IMR-90 (cell line): Measurements from ENCODE around the gene ANKMY1. TPM values are rescaled to one million over a fixed set of nuclear protein-coding genes. Genes with fewer than 3 reads are reported as not detected.

Experiments used
- ATAC-seq: fragments of 200-7000 bp; cut with Tn5 transposase; 2 replicates; pipeline ENCODE4 v1.9.1; 2020; ENCODE audit warnings: low read depth, mild to moderate bottlenecking, moderate library complexity
- BruUV-seq: library from RNA; stranded (reverse); fragments of 400-500 nt; replicated peaks from 2 replicates; lab custom pipeline; 2021; lab: Mats Ljungman, UMichigan
- CTCF ChIA-PET: fragments of 300-600 bp; formaldehyde crosslinking; extraction: SDS; loops from one replicate; lab custom pipeline; 2021; ENCODE audit warnings: antibody characterized with exemption; lab: Yijun Ruan, JAX
- POLR2A ChIA-PET: fragments of 300-600 bp; sonication (Branson Sonifier 250); formaldehyde crosslinking; loops from one replicate; lab custom pipeline; 2022; ENCODE audit warnings: antibody characterized with exemption; ENCODE audit not compliant: unreplicated experiment; lab: Charles Lee
- DNase-seq: peaks from one replicate; pipeline ENCODE4 v3.0.0; 2013
- H2AFZ ChIP-seq: replicated peaks from 2 replicates; pipeline ENCODE3; 2013; ENCODE audit warnings: low read length, mild to moderate bottlenecking; ENCODE audit not compliant: poor library complexity
- H2AK5ac ChIP-seq: 2 replicates; pipeline ENCODE4 v1.6.1; 2013; ENCODE audit warnings: low read depth, low read length, inconsistent platforms
- H2AK9ac ChIP-seq: replicated peaks from 2 replicates; pipeline ENCODE3; 2013; ENCODE audit warnings: mild to moderate bottlenecking, low read depth, low read length, moderate library complexity; ENCODE audit not compliant: poor library complexity
- H2BK120ac ChIP-seq: 2 replicates; pipeline ENCODE4 v1.6.1; 2013; ENCODE audit warnings: low read depth, low read length, inconsistent platforms
- H2BK15ac ChIP-seq: 3 replicates; pipeline ENCODE4 v1.6.1; 2013; ENCODE audit warnings: low read depth, low read length, inconsistent platforms
- H2BK20ac ChIP-seq: 2 replicates; pipeline ENCODE4 v1.6.1; 2013; ENCODE audit warnings: low read depth, mild to moderate bottlenecking, inconsistent platforms, low read length, moderate library complexity
- H2BK5ac ChIP-seq: 2 replicates; pipeline ENCODE4 v1.6.1; 2013; ENCODE audit warnings: mild to moderate bottlenecking, low read depth, low read length, inconsistent platforms; ENCODE audit not compliant: poor library complexity, severe bottlenecking
- H3K14ac ChIP-seq: replicated peaks from 2 replicates; pipeline ENCODE4 v1.6.1; 2013; ENCODE audit warnings: low read depth, low read length, inconsistent platforms
- H3K18ac ChIP-seq: 2 replicates; pipeline ENCODE4 v1.6.1; 2013; ENCODE audit warnings: low read depth, low read length, control low read depth
- H3K23ac ChIP-seq: 2 replicates; pipeline ENCODE4 v1.6.1; 2013; ENCODE audit warnings: low read depth, low read length, inconsistent platforms
- H3K27ac ChIP-seq: 2 replicates; pipeline ENCODE4 v1.5.1; 2013; ENCODE audit warnings: mild to moderate bottlenecking, control low read depth, low read length; ENCODE audit not compliant: insufficient read depth
- H3K27me3 ChIP-seq: 2 replicates; pipeline ENCODE4 v1.6.1; 2013; ENCODE audit warnings: low read length; ENCODE audit not compliant: control insufficient read depth, insufficient read depth
- H3K36me3 ChIP-seq: 2 replicates; pipeline ENCODE4 v1.6.1; 2013; ENCODE audit warnings: low read length, mixed read lengths; ENCODE audit not compliant: control insufficient read depth, insufficient read depth
- H3K4ac ChIP-seq: 2 replicates; pipeline ENCODE4 v1.6.1; 2013; ENCODE audit warnings: low read depth, low read length, inconsistent platforms
- H3K4me1 ChIP-seq: 2 replicates; pipeline ENCODE4 v1.6.1; 2013; ENCODE audit warnings: low read length, mixed read lengths; ENCODE audit not compliant: control insufficient read depth, insufficient read depth
- H3K4me2 ChIP-seq: 2 replicates; pipeline ENCODE4 v1.6.1; 2013; ENCODE audit warnings: low read depth, mild to moderate bottlenecking, control low read depth, low read length, moderate library complexity
- H3K4me3 ChIP-seq: 2 replicates; pipeline ENCODE4 v1.5.1; 2013; ENCODE audit warnings: low read depth, mild to moderate bottlenecking, control low read depth, low read length, moderate library complexity; ENCODE audit not compliant: insufficient read depth
- H3K56ac ChIP-seq: 2 replicates; pipeline ENCODE4 v1.6.1; 2013; ENCODE audit warnings: low read length, inconsistent platforms; ENCODE audit not compliant: insufficient read depth; ENCODE audit errors: extremely low read depth
- H3K79me1 ChIP-seq, 2 experiments: 2 replicates each; pipeline ENCODE4 v1.6.1; 2013; ENCODE audit warnings: low read length in 2 of 2, inconsistent platforms in 1 of 2, low read depth in 1 of 2
- H3K9ac ChIP-seq: 2 replicates; pipeline ENCODE4 v1.6.1; 2013; ENCODE audit warnings: low read depth, low read length, control low read depth
- H3K9me1 ChIP-seq: 2 replicates; pipeline ENCODE4 v1.6.1; 2013; ENCODE audit warnings: low read length, inconsistent platforms; ENCODE audit not compliant: insufficient read depth
- H3K9me3 ChIP-seq: 2 replicates; pipeline ENCODE4 v1.6.1; 2013; ENCODE audit warnings: low read length; ENCODE audit not compliant: control insufficient read depth, insufficient read depth
- H4K20me1 ChIP-seq: 2 replicates; pipeline ENCODE4 v1.6.1; 2013; ENCODE audit warnings: low read length, inconsistent platforms; ENCODE audit not compliant: insufficient read depth
- H4K5ac ChIP-seq: 2 replicates; pipeline ENCODE4 v1.6.1; 2013; ENCODE audit warnings: mild to moderate bottlenecking, low read depth, low read length, control low read depth
- H4K8ac ChIP-seq, 2 experiments: 2 replicates each; pipeline ENCODE4 v1.6.1; 2013; ENCODE audit warnings: low read depth in 2 of 2, low read length in 2 of 2, control low read depth in 1 of 2, inconsistent platforms in 1 of 2
- H4K91ac ChIP-seq: 2 replicates; pipeline ENCODE4 v1.6.1; 2013; ENCODE audit warnings: low read depth, low read length, inconsistent platforms; ENCODE audit not compliant: insufficient read depth
- BHLHE40 ChIP-seq: fragments of 150-350 bp; IDR thresholded peaks from 2 replicates; pipeline ENCODE4 v1.6.1; 2016; ENCODE audit warnings: mild to moderate bottlenecking, low read depth, low read length
- CHD1 ChIP-seq: IDR thresholded peaks from 2 replicates; pipeline ENCODE4 v1.6.1; 2012; ENCODE audit warnings: low read depth, low read length, improper control_type of control experiment
- FOS ChIP-seq: fragments of 150-350 bp; IDR thresholded peaks from 2 replicates; pipeline ENCODE4 v1.6.1; 2016; ENCODE audit warnings: low read depth, low read length
- MAFK ChIP-seq: IDR thresholded peaks from 2 replicates; pipeline ENCODE4 v1.6.1; 2012; ENCODE audit warnings: low read depth, low read length, improper control_type of control experiment
- MXI1 ChIP-seq: IDR thresholded peaks from 2 replicates; pipeline ENCODE4 v1.6.1; 2012; ENCODE audit warnings: low read depth, mild to moderate bottlenecking, low read length, moderate library complexity, borderline replicate concordance
- NFE2L2 ChIP-seq: fragments of 150-350 bp; IDR thresholded peaks from 2 replicates; pipeline ENCODE4 v1.6.1; 2016; ENCODE audit warnings: low read depth, mild to moderate bottlenecking, low read length
- POLR2A ChIP-seq: IDR thresholded peaks from 2 replicates; pipeline ENCODE4 v1.6.1; 2012; ENCODE audit warnings: mild to moderate bottlenecking, low read depth, low read length
- RAD21 ChIP-seq: IDR thresholded peaks from 2 replicates; pipeline ENCODE4 v1.6.1; 2012; ENCODE audit warnings: low read length, improper control_type of control experiment
- RCOR1 ChIP-seq: IDR thresholded peaks from 2 replicates; pipeline ENCODE4 v1.6.1; 2012; ENCODE audit warnings: mild to moderate bottlenecking, low read length, improper control_type of control experiment; ENCODE audit not compliant: insufficient replicate concordance
- SMC3 ChIP-seq: fragments of 150-350 bp; IDR thresholded peaks from 2 replicates; pipeline ENCODE4 v1.6.1; 2016; ENCODE audit warnings: low read depth, mild to moderate bottlenecking, antibody characterized with exemption, low read length, moderate library complexity
- WGBS, 2 experiments: methylation state at CpG; one replicate each; pipeline versions ENCODE4 v1.1.5 to v1.1.7; 2013; ENCODE audit warnings: missing lambda C conversion rate in 2 of 2; ENCODE audit not compliant: insufficient read length in 1 of 2; ENCODE audit errors: extremely low coverage in 2 of 2; 5-methylcytosine and 5-hydroxymethylcytosine counted together
- dilution Hi-C: fragments of 300-500 bp; cut with HindIII; formaldehyde crosslinking; loops from one replicate; pipeline ENCODE4 v1.14.3; 2018; ENCODE audit warnings: low sequenced_read_pairs; ENCODE audit not compliant: unreplicated experiment
- in situ Hi-C: fragments of 300-500 bp; cut with MboI; formaldehyde crosslinking; loops from 3 replicates; pipeline ENCODE4 v1.14.3; 2019; ENCODE audit warnings: low sequenced_read_pairs, inconsistent platforms, mixed read lengths
- intact Hi-C: fragments of 100-400 bp; cut with micrococcal nuclease; formaldehyde crosslinking; loops from 2 replicates; pipeline ENCODE4 v1.10.0; 2022
- polyA plus RNA-seq, 3 experiments: library from polyadenylated mRNA; depleted of rRNA; stranded (reverse); fragments of >200 nt; gene quantifications; 2 replicates each; pipeline ENCODE4 v1.2.3, GENCODE V29; 2012; ENCODE audit warnings: low replicate concordance in 1 of 3
- total RNA-seq: library from RNA; depleted of rRNA; stranded (reverse); fragments of >200 nt; gene quantifications from 2 replicates; pipeline ENCODE4 v1.2.3, GENCODE V29; 2012
- TF ChIP-seq, protein P1 (sequence below): conservative IDR thresholded peaks from 2 replicates; pipeline ENCODE4 v1.5.1; 2012; ENCODE audit warnings: mild to moderate bottlenecking, low read depth, low read length, improper control_type of control experiment
- TF ChIP-seq, protein P2 (sequence below): fragments of 150-350 bp; IDR thresholded peaks from 2 replicates; pipeline ENCODE4 v1.6.1; 2017; ENCODE audit warnings: mild to moderate bottlenecking, antibody characterized with exemption, low read length, low read depth

Gene ANKMY1
- total and polyA plus RNA-seq, 2 of the 4 experiments (the other 2 are of a cell fraction) = 2.9 to 5.5 TPM

DNA sequence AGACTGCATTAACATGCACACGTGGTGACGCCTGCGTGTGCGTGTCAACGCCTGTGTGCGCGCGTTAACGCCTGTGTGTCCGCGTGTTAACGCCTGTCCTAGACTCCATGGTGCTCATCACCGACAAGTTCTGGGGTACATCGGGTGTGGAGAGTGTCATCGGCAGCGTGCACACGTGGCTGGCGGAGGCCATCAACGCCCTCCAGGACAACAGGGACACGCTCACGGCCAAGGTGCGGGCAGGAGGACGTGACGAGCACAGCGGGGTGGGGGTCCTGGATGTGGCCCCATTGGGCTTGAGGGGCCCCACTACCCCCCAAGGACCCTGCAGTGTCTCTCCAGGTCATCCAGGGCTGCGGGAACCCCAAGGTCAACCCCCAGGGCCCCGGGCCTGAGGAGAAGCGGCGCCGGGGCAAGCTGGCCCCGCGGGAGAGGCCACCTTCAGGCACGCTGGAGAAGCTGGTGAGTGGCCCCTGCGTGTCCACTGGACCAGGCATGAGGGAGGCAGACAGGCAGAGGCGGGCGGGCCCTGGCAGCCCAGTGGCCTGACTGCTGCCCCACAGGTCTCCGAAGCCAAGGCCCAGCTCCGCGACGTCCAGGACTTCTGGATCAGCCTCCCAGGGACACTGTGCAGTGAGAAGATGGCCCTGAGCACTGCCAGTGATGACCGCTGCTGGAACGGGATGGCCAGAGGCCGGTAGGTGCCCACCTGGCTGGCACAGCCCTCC, 93.1 kb downstream of the ANKMY1 start:
- Histone ChIP-seq H3K9ac (no peak overlapping the region), H2AK5ac (no peak overlapping the region), H2BK120ac (no peak overlapping the region), H3K27me3 (no peaks in the 10 kb centered on the region), H3K36me3 (peaks cover 42% of the 10 kb centered on the region), H3K9me1 (peaks cover 8% of the 10 kb centered on the region), H3K79me1 (0 out of 4 replicates have a peak, but pooled peaks cover 0 to under 1% of the 10 kb centered on the region in 2 experiments), H4K91ac (no peak overlapping the region), H2BK5ac (no peak overlapping the region), H4K5ac (no peak overlapping the region), H4K8ac (no peak overlapping the region), H3K4me3 (no peak overlapping the region), H3K4ac (no peak overlapping the region), H2AK9ac (no peak overlapping the region), H2AFZ (no peak overlapping the region), H2BK15ac (no peak overlapping the region), H3K56ac (no peak overlapping the region), H3K9me3 (no peaks in the 10 kb centered on the region), H3K18ac (no peak overlapping the region), H3K23ac (no peak overlapping the region), H3K27ac (no peak overlapping the region), H3K4me1 (no peaks in the 10 kb centered on the region), H2BK20ac (no peak overlapping the region), H3K4me2 (no peak overlapping the region), H4K20me1 (peaks cover 16% of the 10 kb centered on the region), H3K14ac (no peak overlapping the region)
- TF ChIP-seq SMC3 = no peak
- TF ChIP-seq RAD21 = no peak
- no peak for TF ChIP-seq MAFK
- TF ChIP-seq, protein P1, sequence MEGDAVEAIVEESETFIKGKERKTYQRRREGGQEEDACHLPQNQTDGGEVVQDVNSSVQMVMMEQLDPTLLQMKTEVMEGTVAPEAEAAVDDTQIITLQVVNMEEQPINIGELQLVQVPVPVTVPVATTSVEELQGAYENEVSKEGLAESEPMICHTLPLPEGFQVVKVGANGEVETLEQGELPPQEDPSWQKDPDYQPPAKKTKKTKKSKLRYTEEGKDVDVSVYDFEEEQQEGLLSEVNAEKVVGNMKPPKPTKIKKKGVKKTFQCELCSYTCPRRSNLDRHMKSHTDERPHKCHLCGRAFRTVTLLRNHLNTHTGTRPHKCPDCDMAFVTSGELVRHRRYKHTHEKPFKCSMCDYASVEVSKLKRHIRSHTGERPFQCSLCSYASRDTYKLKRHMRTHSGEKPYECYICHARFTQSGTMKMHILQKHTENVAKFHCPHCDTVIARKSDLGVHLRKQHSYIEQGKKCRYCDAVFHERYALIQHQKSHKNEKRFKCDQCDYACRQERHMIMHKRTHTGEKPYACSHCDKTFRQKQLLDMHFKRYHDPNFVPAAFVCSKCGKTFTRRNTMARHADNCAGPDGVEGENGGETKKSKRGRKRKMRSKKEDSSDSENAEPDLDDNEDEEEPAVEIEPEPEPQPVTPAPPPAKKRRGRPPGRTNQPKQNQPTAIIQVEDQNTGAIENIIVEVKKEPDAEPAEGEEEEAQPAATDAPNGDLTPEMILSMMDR = no peak
- TF ChIP-seq, protein P2, sequence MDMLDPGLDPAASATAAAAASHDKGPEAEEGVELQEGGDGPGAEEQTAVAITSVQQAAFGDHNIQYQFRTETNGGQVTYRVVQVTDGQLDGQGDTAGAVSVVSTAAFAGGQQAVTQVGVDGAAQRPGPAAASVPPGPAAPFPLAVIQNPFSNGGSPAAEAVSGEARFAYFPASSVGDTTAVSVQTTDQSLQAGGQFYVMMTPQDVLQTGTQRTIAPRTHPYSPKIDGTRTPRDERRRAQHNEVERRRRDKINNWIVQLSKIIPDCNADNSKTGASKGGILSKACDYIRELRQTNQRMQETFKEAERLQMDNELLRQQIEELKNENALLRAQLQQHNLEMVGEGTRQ = no peak
- no peak for TF ChIP-seq BHLHE40
- no peak for TF ChIP-seq NFE2L2
- no peak for TF ChIP-seq MXI1
- TF ChIP-seq RCOR1 = no peak
- no peak for TF ChIP-seq FOS
- no peak for TF ChIP-seq POLR2A
- TF ChIP-seq CHD1 = no peak
- no peak for DNase-seq
- ChIA-PET POLR2A (no interaction called here), CTCF (no interaction called here)
- no peak for ATAC-seq
- WGBS, 2 experiments = 90% methylated on average over 10 of the region's 43 CpGs; no CpG with 5 or more reads in 1 of the 2 experiments
- BruUV-seq = no TSS peak
- dilution Hi-C loops (no loop called here), intact Hi-C loops (no loop called here), in situ Hi-C loops (no loop called here)
